Caco-2 (cell line): ENCODE measurements around the gene CACNG5. TPM values are rescaled to one million over a fixed set of nuclear protein-coding genes. Genes with fewer than 3 reads are reported as not detected.

ENCODE experiments used
- Bru-seq: library from RNA; stranded (reverse); fragments of 400-500 nt; gene quantifications from one replicate; lab custom pipeline; 2021; lab: Mats Ljungman, UMichigan
- BruChase-seq, 2 experiments: library from RNA; stranded (reverse); fragments of 400-500 nt; gene quantifications; one replicate each; lab custom pipeline; 2021; lab: Mats Ljungman, UMichigan
- BruUV-seq: library from RNA; stranded (reverse); fragments of 400-500 nt; replicated peaks from 2 replicates; lab custom pipeline; 2021; lab: Mats Ljungman, UMichigan
- CTCF ChIA-PET: fragments of 300-600 bp; sonication (Branson Sonifier 250); formaldehyde crosslinking; loops from one replicate; lab custom pipeline; 2022; ENCODE audit warnings: antibody characterized with exemption; lab: Charles Lee
- POLR2A ChIA-PET: fragments of 300-600 bp; sonication (Branson Sonifier 250); formaldehyde crosslinking; loops from one replicate; lab custom pipeline; 2022; ENCODE audit warnings: antibody characterized with exemption; lab: Charles Lee
- DNase-seq, 2 experiments: peaks; one replicate each; pipeline versions ENCODE4 v3.0.0 to v3.0.0-alpha.2; 2020 to 2022
- H3K27me3 ChIP-seq: replicated peaks from 2 replicates; pipeline ENCODE4 v1.6.0; 2011; ENCODE audit warnings: low read length; ENCODE audit not compliant: control insufficient read depth, insufficient read depth
- H3K36me3 ChIP-seq: 2 replicates; pipeline ENCODE4 v1.5.1; 2011; ENCODE audit warnings: low read length; ENCODE audit not compliant: control insufficient read depth, insufficient read depth
- H3K4me1 ChIP-seq: fragments of 250-450 bp; sonication (Bioruptor Pico); 2 replicates; pipeline ENCODE4 v1.5.1; 2020; ENCODE audit warnings: mild to moderate bottlenecking
- H3K4me3 ChIP-seq: 2 replicates; pipeline ENCODE4 v1.5.1; 2011; ENCODE audit warnings: low read depth, mild to moderate bottlenecking, control low read depth, low read length
- H3K9me3 ChIP-seq: fragments of 250-450 bp; sonication (Bioruptor Pico); 2 replicates; pipeline ENCODE4 v1.5.1; 2020; ENCODE audit warnings: mild to moderate bottlenecking, moderate library complexity
- H3K27ac Mint-ChIP-seq: one replicate; pipeline ENCODE4 v1.8.0; 2022; ENCODE audit warnings: mixed read lengths; ENCODE audit not compliant: unreplicated experiment
- H3K27me3 Mint-ChIP-seq: one replicate; pipeline ENCODE4 v1.8.0; 2022; ENCODE audit warnings: mixed read lengths; ENCODE audit not compliant: insufficient read depth, unreplicated experiment
- H3K36me3 Mint-ChIP-seq: one replicate; pipeline ENCODE4 v1.8.0; 2022; ENCODE audit warnings: mild to moderate bottlenecking, mixed read lengths; ENCODE audit not compliant: insufficient read depth, unreplicated experiment
- H3K4me1 Mint-ChIP-seq: one replicate; pipeline ENCODE4 v1.8.0; 2022; ENCODE audit warnings: low read depth, mixed read lengths; ENCODE audit not compliant: unreplicated experiment
- H3K4me3 Mint-ChIP-seq: one replicate; pipeline ENCODE4 v1.8.0; 2022; ENCODE audit warnings: mild to moderate bottlenecking, moderate library complexity, mixed read lengths; ENCODE audit not compliant: unreplicated experiment
- H3K9me3 Mint-ChIP-seq: one replicate; pipeline ENCODE4 v1.8.0; 2022; ENCODE audit warnings: mixed read lengths; ENCODE audit not compliant: unreplicated experiment
- CTCF ChIP-seq, 2 experiments: fragments of 200-600 bp in 1 of 2; IDR thresholded peaks; 1 replicate in 1 of 2; 2 replicates in 1 of 2; pipeline versions ENCODE4 v1.5.1 to v1.8.0; 2011 to 2022; ENCODE audit warnings: antibody characterized with exemption in 1 of 2, control low read depth in 1 of 2, inconsistent platforms in 1 of 2, low read depth in 1 of 2, low read length in 1 of 2, mild to moderate bottlenecking in 1 of 2, moderate library complexity in 1 of 2; ENCODE audit not compliant: insufficient read depth in 1 of 2, severe bottlenecking in 1 of 2, unreplicated experiment in 1 of 2
- intact Hi-C: fragments of 100-400 bp; cut with micrococcal nuclease; formaldehyde crosslinking; loops from one replicate; pipeline ENCODE4 v1.10.0; 2022; ENCODE audit not compliant: unreplicated experiment
- long read RNA-seq: library from polyadenylated mRNA; stranded (forward); transcript quantifications from one replicate; pipeline ENCODE4 v2.0.0, GENCODE V29; 2022
- total RNA-seq: library from RNA; stranded (reverse); gene quantifications from 2 replicates; pipeline ENCODE4 v1.2.3, GENCODE V29; 2022

CACNG5 gene, protein sequence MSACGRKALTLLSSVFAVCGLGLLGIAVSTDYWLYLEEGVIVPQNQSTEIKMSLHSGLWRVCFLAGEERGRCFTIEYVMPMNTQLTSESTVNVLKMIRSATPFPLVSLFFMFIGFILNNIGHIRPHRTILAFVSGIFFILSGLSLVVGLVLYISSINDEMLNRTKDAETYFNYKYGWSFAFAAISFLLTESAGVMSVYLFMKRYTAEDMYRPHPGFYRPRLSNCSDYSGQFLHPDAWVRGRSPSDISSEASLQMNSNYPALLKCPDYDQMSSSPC
- total RNA-seq (not detected in 2 replicates), Bru-seq, nascent RNA (percentile 3 among the genes with signal in this experiment), BruChase-seq, experiment 1, labeled RNA remaining after a 2-hour chase (not detected), BruChase-seq, experiment 2, labeled RNA remaining after a 6-hour chase (not detected)
- long read RNA-seq: 0 reads

GRCh38 chr17:66834919-66835454 is at the start of gene CACNG5:
Gene CACNG5, plus strand, starts transcription at chr17:66835117. Its CDS starts 42,216 bp downstream, at chr17:66877333.
- POLR2A ChIA-PET: no interaction called here
- no peak for TF ChIP-seq CTCF (IDR thresholded peaks at IDR 0.05; ENCODE audit: insufficient read depth in 1 of 2, low read depth in 1 of 2, low read length in 1 of 2, severe bottlenecking in 1 of 2, unreplicated experiment in 1 of 2)
- no peaks in the 10 kb centered on the region for H3K4me1 Mint-ChIP-seq
- Histone ChIP-seq H3K9me3 (no peaks in the 10 kb centered on the region), H3K27me3 (no peaks in the 10 kb centered on the region; the same call in 1 of the 2 replicates), H3K4me3 (0 out of 2 replicates have a peak within 1 kb of the TSS, but pooled peaks have one; percentile 13), H3K36me3 (no peaks in the 10 kb centered on the region), H3K4me1 (peaks cover 4% of the 10 kb centered on the region; the same call in 1 of the 2 replicates)
- no peak within 1 kb of the TSS for H3K27ac Mint-ChIP-seq
- intact Hi-C loops: no loop called here
- H3K36me3 Mint-ChIP-seq: no peaks in the 10 kb centered on the region
- no peaks in the 10 kb centered on the region for H3K9me3 Mint-ChIP-seq
- CTCF ChIA-PET: no interaction called here
- BruUV-seq: no TSS peak
- no peak within 1 kb of the TSS for H3K4me3 Mint-ChIP-seq
- peaks cover 21% of the 10 kb centered on the region for H3K27me3 Mint-ChIP-seq
- peak; percentile 31 to 35 for DNase-seq

DNA sequence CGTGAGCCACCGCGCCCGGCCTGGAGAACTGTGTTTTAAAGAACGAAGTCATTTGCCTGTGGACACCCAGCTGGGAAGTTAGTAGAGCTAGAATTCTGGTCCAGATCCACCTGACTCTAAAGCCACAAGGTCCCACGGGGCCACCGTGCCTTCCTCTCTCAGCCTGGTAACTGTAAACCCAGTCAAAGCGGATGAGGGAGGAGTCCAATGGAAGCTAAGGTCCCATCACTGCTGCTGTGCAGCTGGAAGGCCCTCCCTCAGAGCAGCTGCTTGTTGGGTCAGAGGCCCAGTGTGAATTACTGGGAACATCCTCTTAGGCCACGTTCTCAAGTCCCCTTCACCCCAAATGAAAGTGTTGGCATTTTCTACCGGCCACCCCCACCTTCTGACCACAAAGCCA is 48.8 kb upstream of the CACNG5 start:
- Mint-ChIP-seq H3K36me3 (peaks cover 7% of the 10 kb centered on the region), H3K4me3 (no peak overlapping the region), H3K4me1 (no peaks in the 10 kb centered on the region), H3K27me3 (no peaks in the 10 kb centered on the region), H3K9me3 (no peaks in the 10 kb centered on the region), H3K27ac (no peak overlapping the region)
- no peak for TF ChIP-seq CTCF (IDR thresholded peaks at IDR 0.05; ENCODE audit: insufficient read depth in 1 of 2, low read depth in 1 of 2, low read length in 1 of 2, severe bottlenecking in 1 of 2, unreplicated experiment in 1 of 2)
- BruUV-seq: no TSS peak
- intact Hi-C loops: no loop called here
- H3K4me1 ChIP-seq: no peaks in the 10 kb centered on the region
- CTCF ChIA-PET: interaction anchor here (0.6 kb wide), 2 partner anchors 76 to 491 kb away, joined by 3 read pairs; no protein-coding TSS in a partner anchor
- H3K36me3 ChIP-seq: no peaks in the 10 kb centered on the region; the same call in 1 of the 2 replicates
- POLR2A ChIA-PET: no interaction called here
- no peaks in the 10 kb centered on the region for H3K9me3 ChIP-seq
- no peak for DNase-seq
- no peak overlapping the region for H3K4me3 ChIP-seq
- no peaks in the 10 kb centered on the region for H3K27me3 ChIP-seq

GRCh38 chr17:66787914-66788313 is 47.0 kb upstream of the CACNG5 start:
- Mint-ChIP-seq H3K9me3 (no peaks in the 10 kb centered on the region), H3K27ac (no peak overlapping the region), H3K27me3 (no peaks in the 10 kb centered on the region), H3K4me1 (no peaks in the 10 kb centered on the region), H3K4me3 (no peak overlapping the region), H3K36me3 (peaks cover 7% of the 10 kb centered on the region)
- no peak for DNase-seq
- H3K4me3 ChIP-seq: no peak overlapping the region
- no peak for TF ChIP-seq CTCF (IDR thresholded peaks at IDR 0.05; ENCODE audit: insufficient read depth in 1 of 2, low read depth in 1 of 2, low read length in 1 of 2, severe bottlenecking in 1 of 2, unreplicated experiment in 1 of 2)
- no peaks in the 10 kb centered on the region for H3K9me3 ChIP-seq
- no TSS peak for BruUV-seq
- H3K36me3 ChIP-seq: no peaks in the 10 kb centered on the region; the same call in 1 of the 2 replicates
- no peaks in the 10 kb centered on the region for H3K4me1 ChIP-seq
- intact Hi-C loops: no loop called here
- ChIA-PET POLR2A (interaction anchor here (0.6 kb wide), 1 partner anchor 251 kb away, joined by 3 read pairs; no protein-coding TSS in a partner anchor), CTCF (no interaction called here)
- H3K27me3 ChIP-seq: no peaks in the 10 kb centered on the region
